ENCODE measurements around the gene NCKIPSD.
"Not testable (repeated sequence)": the region's sequence is repeated elsewhere in the genome, so short reads cannot be mapped to it uniquely, and the experiment has no call there.

The NCKIPSD gene

GRCh38 chr3:48685603-48686511 lies at the start of gene NCKIPSD:
Gene NCKIPSD, minus strand, starts transcription at chr3:48685915. Its CDS starts 108 bp downstream, at chr3:48685807.
- peak; percentile 43 for DNase-seq

- DNase-seq = peak; percentile 7
Measured at GRCh38 chr3:48735075-48735767, 49.5 kb upstream of the NCKIPSD start.

DNA sequence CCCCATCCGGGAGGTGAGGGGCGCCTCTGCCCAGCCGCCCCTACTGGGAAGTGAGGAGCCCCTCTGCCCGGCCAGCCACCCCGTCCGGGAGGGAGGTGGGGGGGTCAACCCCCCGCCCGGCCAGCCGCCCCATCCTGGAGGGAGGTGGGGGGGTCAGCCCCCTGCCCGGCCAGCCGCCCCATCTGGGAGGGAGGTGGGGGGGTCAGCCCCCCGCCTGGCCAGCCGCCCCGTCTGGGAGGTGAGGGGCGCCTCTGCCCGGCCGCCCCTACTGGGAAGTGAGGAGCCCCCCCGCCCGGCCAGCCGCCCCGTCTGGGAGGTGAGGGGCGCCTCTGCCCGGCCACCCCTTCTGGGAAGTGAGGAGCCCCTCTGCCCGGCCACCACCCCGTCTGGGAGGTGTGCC lies 48.8 kb upstream of the NCKIPSD start:
- not testable (repeated sequence) for DNase-seq

DNA sequence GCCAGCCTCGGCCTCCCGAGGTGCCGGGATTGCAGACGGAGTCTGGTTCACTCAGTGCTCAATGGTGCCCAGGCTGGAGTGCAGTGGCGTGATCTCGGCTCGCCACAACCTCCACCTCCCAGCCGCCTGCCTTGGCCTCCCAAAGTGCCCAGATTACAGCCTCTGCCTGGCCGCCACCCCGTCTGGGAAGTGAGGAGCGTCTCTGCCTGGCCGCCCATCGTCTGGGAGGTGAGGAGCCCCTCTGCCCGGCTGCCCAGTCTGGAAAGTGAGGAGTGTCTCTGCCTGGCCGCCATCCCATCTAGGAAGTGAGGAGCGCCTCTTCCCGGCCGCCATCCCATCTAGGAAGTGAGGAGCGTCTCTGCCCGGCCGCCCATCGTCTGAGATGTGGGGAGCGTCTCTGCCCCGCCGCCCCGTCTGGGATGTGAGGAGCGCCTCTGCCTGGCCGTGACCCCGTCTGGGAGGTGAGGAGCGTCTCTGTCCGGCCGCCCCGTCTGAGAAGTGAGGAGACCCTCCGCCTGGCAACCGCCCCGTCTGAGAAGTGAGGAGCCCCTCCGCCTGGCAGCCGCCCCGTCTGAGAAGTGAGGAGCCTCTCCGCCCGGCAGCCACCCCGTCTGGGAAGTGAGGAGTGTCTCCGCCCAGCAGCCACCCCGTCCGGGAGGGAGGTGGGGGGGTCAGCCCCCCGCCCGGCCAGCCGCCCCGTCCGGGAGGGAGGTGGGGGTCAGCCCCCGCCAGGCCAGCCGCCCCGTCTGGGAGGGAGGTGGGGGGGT lies 48.2 kb upstream of the NCKIPSD start:
- not testable (repeated sequence) for DNase-seq

DNA sequence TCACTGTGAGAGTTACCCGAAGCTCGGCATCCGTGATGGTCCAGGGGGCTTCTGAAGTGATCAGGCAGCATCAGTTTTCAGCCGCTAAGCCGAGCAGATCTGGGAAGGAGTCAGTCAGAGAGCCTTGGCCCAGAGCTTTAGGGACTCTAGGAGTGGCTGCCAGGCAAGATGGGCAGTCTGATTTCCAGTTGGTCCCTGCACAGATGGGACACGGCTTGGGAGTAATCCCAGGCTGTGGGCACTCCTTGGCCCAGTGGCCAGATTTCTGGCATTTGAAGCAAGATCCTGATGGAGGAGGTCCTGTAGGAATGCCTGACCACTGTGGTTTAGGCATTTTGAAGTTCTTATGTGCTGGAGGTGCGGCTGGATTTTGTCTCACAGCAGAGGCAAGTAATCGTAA lies 41.8 kb upstream of the NCKIPSD start:
- no peak for DNase-seq

GRCh38 chr3:48725185-48725855 lies 39.6 kb upstream of the NCKIPSD start:
- DNase-seq = not testable (repeated sequence)

GRCh38 chr3:48723725-48724124 lies 38.0 kb upstream of the NCKIPSD start:
- DNase-seq = no peak

GRCh38 chr3:48723293-48723692 lies 37.6 kb upstream of the NCKIPSD start:
- DNase-seq = not testable (repeated sequence)

DNA sequence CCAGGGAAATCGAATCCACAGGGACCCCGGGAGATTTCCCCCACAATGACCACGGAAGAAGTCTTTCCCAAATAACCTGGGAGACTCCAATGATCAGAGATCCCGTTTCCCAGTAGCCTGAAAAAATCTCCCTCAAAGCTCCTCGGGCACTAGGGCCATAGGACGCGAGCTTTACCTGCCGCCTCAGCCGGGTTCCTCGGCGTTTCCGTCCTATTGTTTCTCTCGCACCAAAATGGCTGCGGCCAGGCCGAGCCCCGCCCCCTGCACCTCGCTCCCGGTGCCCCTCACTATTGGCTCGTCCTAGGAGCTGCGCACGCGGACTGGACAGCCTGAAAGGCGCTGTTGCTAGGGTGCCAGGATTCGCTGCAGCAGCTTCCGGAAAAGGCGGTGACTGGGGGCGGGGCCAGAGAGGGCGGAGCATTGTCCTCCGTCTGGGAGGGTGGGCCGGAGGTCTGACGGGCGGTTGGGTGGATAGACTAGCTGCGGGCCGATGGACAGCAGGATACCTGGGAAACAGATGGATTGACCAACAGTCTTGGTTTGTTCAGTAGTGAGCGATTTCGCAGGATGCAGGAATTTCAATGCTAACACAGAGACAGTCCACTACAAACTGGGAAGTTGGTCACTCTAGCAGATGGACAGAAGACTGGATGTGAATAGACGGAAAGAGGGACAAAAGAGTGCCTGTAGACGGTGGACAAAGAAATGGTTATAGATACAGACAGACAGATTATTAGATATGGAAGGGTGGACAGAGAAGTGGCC lies 31.4 kb upstream of the NCKIPSD start, which contains the start of gene IP6K2:
Gene IP6K2 (minus strand): TSS at position 240 of the 765 bp plus-strand sequence. CDS start 21,930 bp downstream, outside the sequence.
- peak; percentile 84 for DNase-seq

GRCh38 chr3:48716508-48716981 lies 30.8 kb upstream of the NCKIPSD start:
- DNase-seq = peak; percentile 7

DNA sequence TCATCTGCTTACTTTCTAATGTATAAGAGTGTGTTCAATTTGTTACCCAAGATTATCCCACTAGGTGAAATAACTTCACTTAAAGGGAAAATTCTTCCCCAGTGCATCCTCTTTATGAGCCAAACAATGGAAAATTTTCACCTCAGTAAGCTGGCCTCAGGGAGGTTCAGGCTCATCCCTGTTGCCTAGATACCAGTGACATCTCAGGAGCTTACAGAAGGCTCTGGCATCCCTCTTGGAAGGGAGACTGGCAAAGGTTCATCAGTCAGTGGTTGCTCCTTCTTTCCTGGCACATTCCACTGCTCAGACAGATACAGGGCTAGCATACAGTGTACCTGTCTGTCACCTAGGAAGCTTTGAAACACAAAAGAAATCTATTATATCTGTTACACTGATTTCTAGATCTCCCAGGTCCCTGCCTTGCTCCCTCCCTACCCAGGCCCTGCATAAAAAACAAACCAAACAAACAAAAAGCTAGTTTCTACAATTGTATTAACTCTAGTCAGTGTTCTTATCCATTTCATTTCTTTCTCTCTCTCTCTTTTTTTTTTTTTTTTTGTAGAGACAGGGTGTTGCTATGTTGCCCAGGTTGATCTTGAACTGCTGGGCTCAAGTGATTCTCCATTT lies 29.6 kb upstream of the NCKIPSD start:
- peak; percentile 1 for DNase-seq

DNA sequence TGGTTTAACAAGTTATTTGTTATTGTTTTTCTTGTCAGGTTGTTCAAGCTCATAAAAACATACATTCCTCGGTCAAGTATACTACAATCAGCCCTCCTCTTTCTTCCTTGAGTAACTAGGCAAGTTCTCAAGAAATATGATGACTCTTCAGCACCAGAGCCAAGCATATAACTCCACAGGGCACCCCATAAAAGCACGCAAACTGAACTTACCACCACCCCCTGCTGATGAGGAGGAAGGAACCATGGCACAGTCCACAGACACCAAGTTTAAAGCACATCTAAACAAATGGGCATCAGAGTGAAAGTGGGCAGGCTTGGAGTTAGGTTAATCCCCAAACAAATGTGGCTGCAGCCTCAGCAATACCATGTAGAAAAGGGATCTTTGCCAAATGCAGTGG lies 26.0 kb upstream of the NCKIPSD start:
- DNase-seq = peak; percentile 33

DNA sequence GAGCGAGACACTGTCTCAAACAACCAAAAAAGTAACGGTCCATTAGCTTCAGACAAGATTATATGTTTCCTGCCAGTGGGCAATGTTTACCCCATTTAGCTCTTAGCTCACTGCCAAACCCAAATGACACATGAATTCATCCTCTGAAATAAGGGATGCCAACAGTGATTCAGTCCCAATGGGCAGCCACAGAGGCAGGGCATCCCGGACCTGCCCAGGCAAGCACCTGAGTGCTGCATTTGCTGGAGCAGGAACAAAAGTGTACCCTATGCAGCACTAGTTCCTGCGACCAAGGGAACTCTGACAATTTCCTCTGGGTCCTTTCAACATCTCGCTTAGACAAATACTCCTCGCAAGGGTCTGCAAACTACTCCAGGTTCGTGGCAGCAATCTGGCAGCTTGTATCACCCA lies 23.3 kb upstream of the NCKIPSD start:
- DNase-seq = no peak

- DNase-seq = no peak
Measured at GRCh38 chr3:48708481-48708889, 22.8 kb upstream of the NCKIPSD start.

GRCh38 chr3:48707157-48707556 lies 21.4 kb upstream of the NCKIPSD start:
- no peak for DNase-seq

DNA sequence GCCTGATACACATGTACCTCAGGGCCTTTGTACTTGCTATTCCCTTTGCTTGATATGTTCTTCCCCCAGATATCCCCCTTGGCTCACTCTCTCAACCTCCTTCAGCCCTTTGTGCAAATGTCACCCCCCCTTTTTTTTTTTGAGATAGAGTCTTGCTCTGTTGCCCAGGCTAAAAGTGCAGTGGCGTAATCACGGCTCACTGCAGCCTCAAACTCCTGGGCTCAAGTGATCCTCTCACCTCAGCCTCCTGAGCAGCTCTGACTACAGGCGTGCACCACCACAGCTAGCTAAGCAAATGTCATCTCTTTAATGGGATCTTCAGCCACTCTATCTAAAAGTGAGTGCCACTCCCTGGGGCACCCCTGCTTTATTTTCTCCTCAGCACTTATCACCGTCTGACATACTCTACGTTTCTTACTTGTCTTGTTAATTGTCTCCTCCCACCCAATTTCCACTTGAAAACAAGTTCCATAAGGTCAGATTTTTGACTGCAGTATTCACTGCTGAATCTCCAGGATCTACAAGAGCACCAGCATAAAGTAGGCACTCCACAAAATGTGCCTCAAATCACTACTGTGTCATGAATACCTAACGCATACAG lies 16.7 kb upstream of the NCKIPSD start:
- DNase-seq = no peak

- DNase-seq = no peak
Measured at GRCh38 chr3:48700731-48701405, 15.2 kb upstream of the NCKIPSD start.

- no peak for DNase-seq
Measured at GRCh38 chr3:48698891-48699290, 13.2 kb upstream of the NCKIPSD start.

DNA sequence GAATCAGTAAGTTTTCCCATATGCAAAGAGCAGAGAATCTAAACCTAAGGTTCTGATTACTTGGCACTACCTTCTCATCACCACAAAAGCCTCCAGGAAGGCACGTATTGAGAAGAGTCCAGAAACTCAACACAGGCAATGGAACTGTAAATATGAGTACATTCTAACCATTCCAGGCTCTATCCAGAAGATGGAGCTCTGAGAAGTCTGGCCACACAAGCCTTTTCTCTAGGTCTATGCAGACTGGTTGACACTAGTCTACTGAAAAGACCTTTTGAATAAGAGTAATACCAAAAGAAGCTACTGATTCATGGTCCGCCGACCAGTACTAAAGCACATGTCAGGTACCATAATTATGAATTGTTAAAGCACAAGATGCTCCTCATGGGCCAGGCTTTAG lies 12.2 kb upstream of the NCKIPSD start:
- DNase-seq = no peak

DNA sequence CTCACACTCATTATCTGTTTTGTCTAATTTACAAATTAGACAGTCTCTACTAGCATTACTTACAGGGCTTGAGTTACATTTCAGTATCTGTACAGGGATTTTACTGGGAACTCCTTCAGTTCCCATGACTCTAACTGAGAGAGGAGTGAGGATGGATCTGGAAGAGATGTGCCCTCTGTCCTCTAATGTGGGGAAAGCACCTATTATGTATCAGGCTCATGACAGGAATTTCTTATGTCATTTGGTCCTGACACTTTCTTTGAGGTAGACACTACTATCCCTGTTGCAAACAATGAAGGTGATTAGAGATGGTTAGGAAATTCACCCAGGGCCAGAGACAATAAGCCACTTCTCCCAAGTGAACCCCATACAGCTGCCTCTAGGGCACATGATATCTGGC lies 10.9 kb upstream of the NCKIPSD start:
- no peak for DNase-seq
